AG04449 (cell line): ENCODE measurements around the gene NADK2.

Experiments used
- CTCF ChIA-PET: fragments of 350-600 bp; formaldehyde crosslinking; extraction: SDS; loops from one replicate; lab custom pipeline; 2021; ENCODE audit warnings: antibody characterized with exemption; lab: Yijun Ruan, JAX
- POLR2A ChIA-PET: fragments of 400-600, 350-600 bp; formaldehyde crosslinking; extraction: SDS; loops from one replicate; lab custom pipeline; 2020; ENCODE audit warnings: antibody characterized with exemption, inconsistent platforms; lab: Yijun Ruan, JAX
- DNase-seq: peaks from one replicate; pipeline ENCODE4 v3.0.0-alpha.2; 2010; ENCODE audit warnings: low read depth, low spot score
- H3K4me3 ChIP-seq: 2 replicates; pipeline ENCODE4 v1.5.1; 2011; ENCODE audit warnings: low read depth, mild to moderate bottlenecking, control low read depth, low read length
- TF ChIP-seq, protein P1 (sequence below): IDR thresholded peaks from one replicate; pipeline ENCODE4 v1.5.1; 2011; ENCODE audit warnings: mild to moderate bottlenecking, moderate library complexity, low read length, control low read depth, inconsistent platforms; ENCODE audit not compliant: insufficient read depth; ENCODE audit errors: missing control alignments

Gene NADK2

DNA sequence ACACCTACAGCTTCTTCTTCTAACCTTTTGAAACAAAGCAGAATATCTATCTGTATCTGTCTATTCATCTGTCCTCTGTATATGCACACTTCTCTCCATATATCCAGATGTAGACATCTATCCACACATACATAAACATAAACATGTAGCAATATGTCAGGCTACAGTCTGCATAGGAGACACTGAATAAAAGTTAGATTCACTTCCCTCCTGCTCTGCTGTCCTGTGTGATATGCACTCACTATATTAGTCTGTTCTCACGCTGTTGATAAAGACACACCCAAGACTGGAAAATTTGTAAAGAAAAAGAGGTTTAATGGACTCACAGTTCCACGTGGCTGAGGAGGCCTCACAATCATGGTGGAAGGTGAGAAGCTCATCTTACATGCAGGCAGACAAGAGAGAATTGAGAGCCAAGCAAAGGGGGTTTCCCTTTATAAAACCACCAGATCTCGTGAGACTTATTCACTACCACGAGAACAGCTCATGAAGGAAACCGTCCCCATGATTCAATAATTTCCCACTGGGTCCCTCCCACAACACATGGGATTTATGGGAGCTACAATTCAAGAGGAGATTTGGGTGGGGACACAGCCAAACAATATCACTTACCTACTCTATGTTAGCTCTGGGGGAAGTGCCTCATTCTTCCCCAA, 35.9 kb upstream of the NADK2 start:
- no peak for DNase-seq
- CTCF ChIA-PET: interaction anchor here (0.6 to 6.8 kb wide), 7 partner anchors 8 to 199 kb away, joined by 3 to 55 read pairs (median 4); no protein-coding TSS in a partner anchor
- POLR2A ChIA-PET: no interaction called here
- no peak overlapping the region for H3K4me3 ChIP-seq
- TF ChIP-seq, protein P1, sequence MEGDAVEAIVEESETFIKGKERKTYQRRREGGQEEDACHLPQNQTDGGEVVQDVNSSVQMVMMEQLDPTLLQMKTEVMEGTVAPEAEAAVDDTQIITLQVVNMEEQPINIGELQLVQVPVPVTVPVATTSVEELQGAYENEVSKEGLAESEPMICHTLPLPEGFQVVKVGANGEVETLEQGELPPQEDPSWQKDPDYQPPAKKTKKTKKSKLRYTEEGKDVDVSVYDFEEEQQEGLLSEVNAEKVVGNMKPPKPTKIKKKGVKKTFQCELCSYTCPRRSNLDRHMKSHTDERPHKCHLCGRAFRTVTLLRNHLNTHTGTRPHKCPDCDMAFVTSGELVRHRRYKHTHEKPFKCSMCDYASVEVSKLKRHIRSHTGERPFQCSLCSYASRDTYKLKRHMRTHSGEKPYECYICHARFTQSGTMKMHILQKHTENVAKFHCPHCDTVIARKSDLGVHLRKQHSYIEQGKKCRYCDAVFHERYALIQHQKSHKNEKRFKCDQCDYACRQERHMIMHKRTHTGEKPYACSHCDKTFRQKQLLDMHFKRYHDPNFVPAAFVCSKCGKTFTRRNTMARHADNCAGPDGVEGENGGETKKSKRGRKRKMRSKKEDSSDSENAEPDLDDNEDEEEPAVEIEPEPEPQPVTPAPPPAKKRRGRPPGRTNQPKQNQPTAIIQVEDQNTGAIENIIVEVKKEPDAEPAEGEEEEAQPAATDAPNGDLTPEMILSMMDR: no peak

DNA sequence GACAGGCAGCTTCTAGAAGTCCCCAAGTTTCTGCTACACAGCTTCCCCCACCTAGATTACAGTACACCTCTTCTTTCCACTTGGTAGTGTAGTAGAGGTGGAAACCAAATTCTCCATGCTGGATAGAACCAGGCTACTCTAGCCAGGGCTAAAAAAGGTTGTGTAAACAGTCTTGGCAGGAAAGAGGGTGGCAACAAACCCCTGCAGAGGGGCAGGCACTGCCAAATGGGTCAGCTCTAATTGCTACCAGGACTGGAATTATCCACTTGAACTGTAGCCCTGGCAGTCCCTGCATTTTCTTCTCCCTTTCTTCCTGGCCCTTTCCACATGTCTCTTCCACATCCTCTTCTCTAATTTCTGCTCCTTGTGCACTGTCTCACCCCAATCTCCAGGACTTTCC, 35.1 kb upstream of the NADK2 start:
- ChIA-PET POLR2A (no interaction called here), CTCF (interaction anchor here (1.3 to 6.8 kb wide), 5 partner anchors 9 to 198 kb away, joined by 3 to 55 read pairs (median 4); no protein-coding TSS in a partner anchor)
- no peak for DNase-seq
- H3K4me3 ChIP-seq: no peak overlapping the region
- TF ChIP-seq, protein P1: no peak

DNA sequence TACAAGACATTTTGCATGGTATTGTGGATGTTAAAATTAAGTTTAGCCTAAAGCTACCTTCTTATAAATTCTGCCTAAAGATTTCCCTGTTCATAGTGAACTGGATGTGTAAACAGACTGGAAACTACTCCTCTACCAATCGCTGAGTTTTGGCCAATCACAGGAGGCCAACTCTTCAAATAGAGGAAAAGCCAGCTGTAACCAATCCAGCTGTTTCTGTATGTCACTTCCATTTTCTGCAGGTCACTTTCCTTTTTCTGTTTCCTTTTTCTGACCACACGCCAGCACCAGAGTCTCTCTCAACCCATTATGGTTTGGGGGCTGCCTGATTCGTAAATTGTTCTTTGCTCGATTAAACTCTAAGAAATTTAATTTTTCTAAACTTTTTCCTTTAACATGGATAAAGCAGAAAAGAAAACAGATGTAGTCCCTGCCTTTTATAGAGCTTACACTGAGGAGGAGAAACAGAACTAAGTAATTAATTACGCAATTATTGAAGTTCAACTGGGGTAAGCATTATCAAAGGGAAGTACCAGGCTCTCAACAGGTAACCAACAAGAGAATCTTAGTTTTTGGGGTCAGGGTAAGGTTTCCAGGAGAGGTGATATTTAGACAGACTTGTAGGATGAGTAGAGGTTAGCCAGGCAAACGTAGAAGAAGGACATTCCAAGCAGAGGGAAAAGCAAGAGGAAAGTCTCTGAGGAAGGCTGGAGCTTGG, 32.2 kb upstream of the NADK2 start:
- ChIA-PET POLR2A (no interaction called here), CTCF (interaction anchor here (1.1 to 6.8 kb wide), 4 partner anchors 9 to 422 kb away, joined by 3 to 55 read pairs (median 4); no protein-coding TSS in a partner anchor)
- TF ChIP-seq, protein P1: no peak
- H3K4me3 ChIP-seq: no peak overlapping the region
- DNase-seq: no peak

DNA sequence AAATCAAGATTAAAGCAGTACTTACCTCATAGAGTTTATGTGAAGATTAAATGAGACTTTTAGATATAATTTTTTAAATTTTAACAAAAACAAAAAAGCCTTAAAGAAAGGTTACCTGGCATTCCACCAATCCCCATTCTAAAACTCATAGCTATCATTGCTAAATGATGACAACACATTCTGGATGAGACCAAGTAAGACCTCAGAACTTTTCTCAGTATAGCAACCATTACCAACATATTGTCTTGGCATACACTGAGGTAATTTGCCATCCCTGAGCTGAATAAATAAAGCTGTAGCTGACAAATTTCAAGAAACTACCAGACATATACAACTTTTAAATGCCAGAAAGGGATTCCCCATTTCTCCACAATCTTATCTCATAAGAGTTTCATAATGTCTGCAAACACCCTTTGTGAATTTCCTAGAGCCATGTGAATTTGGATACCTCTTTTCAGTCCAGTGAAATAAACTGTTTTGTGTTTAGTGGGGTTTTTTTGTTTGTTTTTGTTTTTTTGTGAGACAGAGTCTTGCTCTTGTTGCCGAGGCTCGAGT, 30.5 kb upstream of the NADK2 start:
- TF ChIP-seq, protein P1: no peak
- POLR2A ChIA-PET: no interaction called here
- no peak for DNase-seq

DNA sequence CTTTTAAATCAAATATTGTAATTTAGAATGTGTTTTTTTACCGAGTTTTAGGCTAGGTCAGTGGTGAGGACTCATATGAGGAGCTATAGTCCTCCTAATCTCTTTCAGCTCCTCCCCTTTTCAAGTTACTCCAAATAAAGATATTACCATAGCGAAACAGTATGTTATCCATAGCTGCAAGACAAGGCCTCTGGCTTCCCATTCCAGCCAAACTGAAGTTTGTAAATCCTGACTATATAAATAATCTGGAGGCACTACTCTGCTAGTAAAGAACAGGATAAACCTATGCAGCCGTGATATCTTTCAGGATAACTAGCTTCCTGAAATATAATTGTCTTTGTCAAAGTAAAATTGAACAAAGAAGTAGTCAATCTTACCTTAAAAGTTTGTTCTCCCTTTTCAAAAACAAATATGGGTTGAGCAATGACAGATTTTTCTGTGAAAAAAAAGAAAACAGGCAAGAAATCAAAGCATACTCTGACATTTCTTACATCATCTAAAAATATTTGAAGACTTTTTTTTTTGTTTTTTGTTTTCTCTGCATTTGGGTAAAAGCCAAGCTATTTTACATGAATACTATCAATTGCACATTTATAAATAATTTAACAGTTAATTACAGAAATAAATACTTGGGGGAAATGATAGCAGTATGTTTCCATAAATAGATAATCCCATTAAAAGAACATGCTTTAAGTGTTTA, 29.3 kb upstream of the NADK2 start:
- POLR2A ChIA-PET: interaction anchor here (0.7 kb wide), 1 partner anchor 133 kb away, joined by 3 read pairs; no protein-coding TSS in a partner anchor
- no peak for DNase-seq
- no peak overlapping the region for H3K4me3 ChIP-seq
- TF ChIP-seq, protein P1: no peak
- CTCF ChIA-PET: interaction anchor here (0.7 to 1.4 kb wide), 4 partner anchors 30 to 126 kb away, joined by 3 to 5 read pairs (median 3); partner anchors contain the start of gene RANBP3L

More for the DNA sequence above, 30.5 kb upstream of the NADK2 start:
- CTCF ChIA-PET: interaction anchor here (1.9 kb wide), 1 partner anchor 11 kb away, joined by 6 read pairs; no protein-coding TSS in a partner anchor
- H3K4me3 ChIP-seq: no peak overlapping the region
